HG02970 (cell line): Measurements from ENCODE around the gene CFAP97D2.
A peak's percentile ranks its signal among the peaks of the same experiment; 100 is the strongest.
"Not testable (repeated sequence)": the region's sequence is repeated elsewhere in the genome, so short reads cannot be mapped to it uniquely, and the experiment has no call there.

Source experiments
- ATAC-seq: cut with Tn5 transposase; IDR thresholded peaks from one replicate; pipeline ENCODE4 v1.9.1; 2021; ENCODE audit warnings: mild to moderate bottlenecking, moderate library complexity, moderate number of reproducible peaks; ENCODE audit not compliant: unreplicated experiment, low FRiP score

The CFAP97D2 gene

DNA sequence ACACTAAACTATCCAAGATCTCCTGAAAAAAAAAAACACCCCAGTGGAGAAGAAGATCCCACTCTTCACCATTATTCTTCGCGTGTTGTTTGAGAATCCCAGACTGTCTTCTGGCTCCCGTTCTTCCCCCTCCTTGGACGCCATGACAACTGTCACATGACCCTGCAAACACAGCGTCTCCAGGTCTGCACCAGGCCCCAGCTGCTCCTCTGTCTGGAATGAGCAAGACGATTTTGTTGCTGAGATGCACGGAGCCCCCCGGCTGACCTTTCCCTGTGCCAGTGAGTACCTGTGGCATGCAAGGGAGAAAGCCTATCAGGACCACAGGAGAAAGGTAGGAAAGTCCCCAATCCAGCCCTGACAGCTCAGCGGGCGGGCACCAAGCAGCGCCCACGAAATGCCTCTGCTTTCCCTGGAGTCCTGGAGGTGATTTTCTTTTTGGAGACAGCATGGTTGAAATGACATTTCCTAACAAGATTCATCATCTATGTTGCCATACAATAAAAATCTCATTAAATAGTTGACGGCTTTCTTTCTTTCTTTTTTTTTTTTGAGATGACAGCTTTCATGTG is at the start of gene CFAP97D2:
TSS of gene CFAP97D2 (plus strand) at position 171 of the 572 bp plus-strand sequence. CDS start at position 245, 74 bp downstream.
- no peak for ATAC-seq

GRCh38 chr13:114129649-114130062 is 49.4 kb upstream of the CFAP97D2 start:
- ATAC-seq = no peak

GRCh38 chr13:114130131-114130836 is 48.8 kb upstream of the CFAP97D2 start:
- no peak for ATAC-seq

GRCh38 chr13:114130837-114131582 is 48.0 kb upstream of the CFAP97D2 start:
- no peak for ATAC-seq

DNA sequence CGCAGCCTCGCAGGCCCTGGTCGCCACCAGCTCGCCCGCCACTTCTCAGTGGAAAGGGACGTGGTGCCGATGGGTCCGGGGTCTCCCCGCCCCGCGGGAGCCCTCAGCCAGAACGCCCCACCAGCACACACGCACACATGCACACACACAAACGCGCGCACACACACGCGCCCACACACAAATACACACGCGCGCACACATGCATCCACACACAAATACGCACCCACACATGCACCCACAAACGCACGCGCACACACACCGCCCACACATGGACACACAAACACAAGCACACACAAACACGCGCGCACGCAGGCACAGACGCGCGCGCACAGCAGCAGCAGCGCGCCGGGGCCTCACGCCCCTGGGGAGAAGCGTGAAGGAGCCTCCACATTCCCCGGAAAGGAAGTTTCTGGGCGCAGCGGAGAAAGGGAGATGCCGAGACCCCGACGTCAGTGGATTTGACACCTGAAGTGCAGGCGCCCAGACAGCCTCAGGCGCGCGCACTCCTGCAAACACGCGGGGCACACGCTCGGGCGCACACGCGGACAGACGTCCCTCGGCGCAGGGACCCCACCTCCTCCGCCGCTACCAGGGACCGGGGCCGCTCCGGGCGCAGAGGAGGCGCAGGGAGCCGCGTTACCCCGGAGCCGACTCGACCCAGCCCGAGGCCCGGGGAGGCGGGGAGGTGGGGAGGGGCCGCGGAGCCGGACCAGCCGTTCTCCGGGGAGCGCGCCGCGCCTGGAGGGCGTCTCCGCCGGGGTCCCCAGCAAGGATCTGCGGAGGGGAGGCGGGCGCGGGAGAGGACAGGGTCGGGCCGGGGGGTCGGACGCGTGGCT is 47.3 kb upstream of the CFAP97D2 start:
- peak; percentile 5 for ATAC-seq

GRCh38 chr13:114132419-114133121 is 46.5 kb upstream of the CFAP97D2 start, which contains the start of gene RASA3:
Gene RASA3 (minus strand): TSS chr13:114132623. CDS start chr13:114132489, 134 bp downstream.
- peak; percentile 48 for ATAC-seq

- not testable (repeated sequence) for ATAC-seq
These were observed 45.9 kb upstream of the CFAP97D2 start for GRCh38 chr13:114133126-114133525.

DNA sequence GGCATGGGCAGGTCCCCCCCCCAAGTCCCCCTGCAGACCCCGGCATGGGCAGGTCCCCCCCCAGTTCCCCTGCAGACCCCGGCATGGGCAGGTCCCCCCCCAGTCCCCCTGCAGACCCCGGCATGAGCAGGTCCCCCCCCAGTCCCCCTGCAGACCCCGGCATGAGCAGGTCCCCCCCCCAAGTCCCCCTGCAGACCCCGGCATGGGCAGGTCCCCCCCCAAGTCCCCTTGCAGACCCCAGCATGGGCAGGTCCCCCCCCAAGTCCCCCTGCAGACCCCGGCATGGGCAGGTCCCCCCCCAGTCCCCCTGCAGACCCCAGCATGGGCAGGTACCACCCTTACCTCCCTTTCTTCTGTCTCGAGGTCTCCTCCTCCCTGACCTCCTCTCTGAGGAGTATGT is 45.5 kb upstream of the CFAP97D2 start:
- not testable (repeated sequence) for ATAC-seq

GRCh38 chr13:114134111-114134943 is 44.7 kb upstream of the CFAP97D2 start:
- ATAC-seq = no peak

GRCh38 chr13:114134944-114135610 is 44.0 kb upstream of the CFAP97D2 start:
- ATAC-seq = no peak

DNA sequence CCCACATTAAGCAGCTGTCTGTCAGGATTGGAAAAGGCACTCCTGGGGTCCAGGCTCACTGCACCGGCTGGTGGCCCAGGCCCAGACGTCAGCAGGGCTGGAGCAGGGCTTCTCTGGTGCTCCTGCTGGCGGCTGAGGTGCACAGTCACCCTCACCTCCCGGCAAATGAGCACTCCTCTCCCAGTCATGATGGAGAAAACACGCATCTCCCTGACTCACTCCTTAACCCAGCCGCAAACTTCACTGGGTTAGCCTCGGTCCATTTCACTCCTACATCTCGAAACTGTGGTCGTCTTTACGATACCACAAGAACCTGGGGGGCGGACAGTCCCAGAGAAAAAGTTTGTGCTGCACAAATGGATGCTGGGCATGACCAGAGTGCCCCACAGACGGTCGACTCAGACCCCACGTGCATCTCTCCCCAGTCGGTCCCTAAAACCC is 43.3 kb upstream of the CFAP97D2 start:
- ATAC-seq = no peak

- no peak for ATAC-seq
These were observed 42.5 kb upstream of the CFAP97D2 start for GRCh38 chr13:114136576-114136975.

DNA sequence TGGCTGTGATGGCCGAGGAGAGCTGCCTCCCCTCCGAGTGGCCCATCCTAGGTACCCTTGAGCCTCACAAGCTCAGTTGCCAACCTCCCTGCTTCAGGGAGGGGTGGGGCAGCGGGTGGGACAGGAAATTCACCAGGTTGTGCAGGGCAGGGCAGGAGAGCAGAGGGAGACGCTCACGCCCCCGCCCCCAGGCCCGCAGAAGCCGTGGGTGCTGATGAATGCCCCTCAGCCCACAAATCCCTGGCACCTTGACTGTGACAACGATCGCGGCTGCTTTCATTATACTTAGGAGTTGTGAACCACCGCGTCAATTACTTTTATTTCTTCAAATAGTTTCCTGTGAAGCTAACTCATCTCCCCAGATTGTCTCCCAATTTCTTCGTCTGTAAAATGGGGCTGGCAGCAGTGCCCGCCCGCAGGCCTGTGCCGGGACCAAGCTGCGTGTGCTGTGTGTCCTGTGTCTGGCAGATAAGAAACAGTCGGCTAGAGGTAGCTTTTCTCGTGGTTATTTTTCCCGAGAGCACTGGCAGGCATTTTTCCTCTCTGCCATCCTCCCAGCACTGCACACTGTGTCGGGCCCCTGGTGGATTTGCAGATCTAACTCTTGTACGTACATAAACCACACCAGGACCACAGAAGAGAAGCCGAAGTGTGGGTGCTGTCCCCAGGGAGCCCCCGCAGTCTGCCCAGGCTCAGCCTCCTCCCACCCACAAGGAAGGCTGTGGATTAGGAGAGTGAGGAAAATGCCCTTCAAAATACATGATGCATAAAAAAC is 38.7 kb upstream of the CFAP97D2 start:
- no peak for ATAC-seq

GRCh38 chr13:114140906-114141250 is 38.2 kb upstream of the CFAP97D2 start:
- no peak for ATAC-seq

DNA sequence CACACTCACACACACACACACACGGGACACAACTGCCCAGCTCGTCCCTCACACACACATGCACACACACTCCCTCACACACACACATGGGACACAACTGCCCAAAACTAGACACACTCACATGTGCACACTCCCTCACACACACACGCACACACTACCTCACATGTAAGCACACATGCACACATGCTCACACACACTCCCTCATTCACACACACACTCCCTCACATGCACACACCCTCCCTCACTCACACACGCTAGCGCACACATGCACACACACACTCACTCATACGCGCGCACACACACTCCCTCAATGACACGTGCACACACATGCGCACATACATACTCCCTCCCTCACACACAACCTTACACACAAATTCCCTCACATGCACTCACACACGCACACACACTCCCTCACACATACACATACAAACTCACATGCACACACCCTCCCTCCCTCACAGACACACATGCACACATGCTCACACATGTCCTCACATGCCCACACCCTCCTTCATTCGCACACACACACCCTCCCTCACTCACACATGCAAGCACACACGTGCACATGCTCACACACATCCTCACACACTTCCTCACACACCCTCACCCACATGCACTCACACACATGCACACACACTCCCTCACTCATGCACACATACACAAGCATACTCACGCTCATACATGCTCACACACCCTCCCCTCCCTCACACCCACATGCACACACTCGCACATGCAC is 37.6 kb upstream of the CFAP97D2 start:
- ATAC-seq = no peak

DNA sequence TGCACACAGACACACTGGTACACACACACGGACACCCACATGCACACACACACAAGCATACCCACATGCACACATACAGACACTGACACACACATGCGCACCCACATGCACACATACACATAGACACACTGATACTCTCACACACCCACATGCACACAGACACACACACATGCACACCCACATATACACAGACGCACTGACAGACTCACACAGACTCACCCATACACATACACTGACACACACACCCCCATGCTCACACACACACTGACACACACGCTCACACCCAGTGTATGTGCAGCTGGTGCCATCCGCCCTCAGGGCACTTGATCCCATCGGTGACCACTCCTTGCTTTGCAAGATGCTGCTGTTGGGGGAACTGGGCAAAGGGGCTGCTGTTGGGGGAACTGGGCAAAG is 36.9 kb upstream of the CFAP97D2 start:
- no peak for ATAC-seq
